ENCODE results near the gene LIMS3.
"Not testable (repeated sequence)": the region's sequence is repeated elsewhere in the genome, so short reads cannot be mapped to it uniquely, and the experiment has no call there.

The LIMS3 gene

GRCh38 chr2:109927803-109928202 is 29.3 kb downstream of the LIMS3 start:
- not testable (repeated sequence) for DNase-seq

DNA sequence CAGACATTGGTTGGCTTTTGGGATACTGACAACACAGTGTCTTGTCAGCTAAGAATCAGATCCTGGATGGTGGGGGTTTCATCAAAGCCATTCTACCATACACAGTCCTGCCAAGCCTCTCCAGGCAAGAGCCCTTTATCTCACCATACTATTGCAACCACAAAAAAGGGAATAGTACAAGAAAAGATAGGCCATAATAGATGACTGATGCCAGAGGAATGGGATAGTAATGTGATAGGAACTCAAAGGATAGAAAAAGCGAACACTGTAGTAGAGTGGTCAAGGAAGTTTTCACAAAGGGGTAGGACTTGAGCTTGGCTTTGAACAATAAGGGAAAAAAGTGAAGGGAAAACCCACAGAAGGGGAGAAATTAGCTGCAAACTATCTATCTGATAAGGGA is 30.7 kb downstream of the LIMS3 start:
- not testable (repeated sequence) for DNase-seq

GRCh38 chr2:109936534-109936933 is 38.0 kb downstream of the LIMS3 start:
- not testable (repeated sequence) for DNase-seq

GRCh38 chr2:109945362-109945761 is 46.9 kb downstream of the LIMS3 start:
- DNase-seq, result not testable (repeated sequence)

- not testable (repeated sequence) for DNase-seq
Measured at GRCh38 chr2:109947262-109947958, 48.9 kb downstream of the LIMS3 start.

DNA sequence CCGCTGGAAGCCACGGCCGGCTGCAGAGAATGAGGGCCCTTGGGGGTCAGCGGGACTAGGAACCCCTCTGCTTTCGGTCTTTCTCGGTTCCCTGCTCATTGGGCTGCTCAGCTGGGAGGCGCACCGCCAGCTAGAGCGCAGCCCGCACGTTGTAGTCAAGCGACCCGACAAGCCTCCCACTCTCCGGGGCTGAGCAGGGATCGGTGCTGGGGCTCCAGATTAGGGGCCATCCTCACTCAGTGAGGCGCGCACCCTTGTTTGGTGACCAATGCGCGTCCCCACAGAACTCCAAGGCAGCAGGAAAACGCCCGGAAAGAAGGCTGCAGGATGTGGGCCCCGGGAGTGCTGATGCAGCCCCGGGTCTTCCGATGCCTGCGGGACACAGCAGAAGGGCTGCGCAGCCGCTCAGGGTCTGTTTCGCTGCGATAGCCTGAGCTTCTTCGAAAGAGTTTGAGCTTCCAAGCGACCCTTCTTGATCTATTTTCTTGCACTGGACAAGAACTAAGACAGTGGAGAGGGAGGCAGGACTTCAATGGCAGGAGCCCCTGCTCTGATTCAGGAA is 49.6 kb downstream of the LIMS3 start:
- not testable (repeated sequence) for DNase-seq

- not testable (repeated sequence) for DNase-seq
Measured at GRCh38 chr2:109950146-109950843, 51.8 kb downstream of the LIMS3 start.

DNA sequence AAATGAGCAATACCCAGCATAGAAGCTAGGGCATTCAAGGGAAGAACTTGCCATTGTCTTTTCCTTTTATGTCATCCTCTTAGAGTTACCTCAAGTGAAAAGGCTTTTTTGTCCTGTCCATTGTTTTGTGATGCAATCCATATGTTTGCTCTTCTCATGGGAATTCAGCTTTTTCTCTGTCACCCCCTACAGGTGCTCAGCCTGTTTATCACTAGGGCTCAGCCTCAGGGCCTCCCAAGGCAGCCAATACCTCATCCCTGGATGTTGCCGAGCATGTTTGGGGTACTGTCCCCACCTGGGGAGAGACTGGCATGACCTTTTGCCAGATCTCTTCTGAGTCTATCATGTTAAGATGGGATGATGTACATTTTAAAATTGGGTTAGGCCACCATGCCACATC is 65.5 kb downstream of the LIMS3 start:
- DNase-seq, result not testable (repeated sequence)

- DNase-seq, result not testable (repeated sequence)
Measured at GRCh38 chr2:109965482-109965881, 67.0 kb downstream of the LIMS3 start.

- not testable (repeated sequence) for DNase-seq
Measured at GRCh38 chr2:109966107-109966736, 67.7 kb downstream of the LIMS3 start.

DNA sequence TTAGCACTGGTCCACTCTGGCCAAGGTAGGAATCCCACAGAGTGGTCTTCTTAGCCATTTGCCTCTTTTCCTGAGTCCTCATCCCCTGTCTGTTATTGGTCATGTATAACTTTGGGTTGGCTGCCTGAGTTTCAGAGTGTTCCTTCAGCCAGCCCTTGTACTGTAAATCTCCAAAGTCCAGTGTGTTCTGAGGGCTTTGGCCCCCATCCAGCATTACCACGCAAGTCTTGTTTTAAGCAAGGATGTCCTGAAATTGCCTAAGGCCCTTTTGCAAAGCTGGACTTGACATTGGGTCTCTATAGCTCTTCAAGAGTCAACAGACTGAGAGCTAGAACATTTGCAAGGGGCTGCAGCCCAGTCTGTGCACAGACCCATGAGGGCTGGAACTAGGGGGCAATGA is 68.4 kb downstream of the LIMS3 start:
- not testable (repeated sequence) for DNase-seq

GRCh38 chr2:109969864-109970263 is 71.4 kb downstream of the LIMS3 start:
- not testable (repeated sequence) for DNase-seq

DNA sequence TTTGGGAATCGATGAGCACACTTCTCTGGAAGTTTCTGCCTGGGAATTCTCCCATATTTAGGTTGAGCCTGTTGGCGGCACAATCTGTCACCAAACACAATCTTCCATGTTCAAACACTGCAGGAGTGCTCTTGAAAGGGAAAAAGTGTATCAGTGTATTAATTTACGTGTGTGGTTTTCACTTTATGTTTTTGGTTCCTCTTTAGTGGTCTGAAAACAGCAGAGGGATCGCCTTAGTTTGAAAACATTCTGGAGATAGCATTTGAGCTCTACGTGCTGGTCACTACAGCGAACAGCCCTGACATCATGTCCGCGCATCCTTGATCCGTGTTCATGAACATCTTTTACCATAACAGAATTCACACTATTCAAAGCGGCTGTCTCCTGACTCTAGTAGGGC is 73.2 kb downstream of the LIMS3 start:
- DNase-seq, result not testable (repeated sequence)

Data from C1 segment of cervical spinal cord (tissue), 14 donors.